OCI-LY1 (cell line): ENCODE data around the gene CMTM7.

Experiments used
- H2AFZ ChIP-seq: fragments of 200-600 bp; sonication (generic), shearing (Covaris generic); 2 replicates; pipeline ENCODE4 v1.6.0; 2014; ENCODE audit warnings: antibody characterized with exemption, mild to moderate bottlenecking, low read length
- H3F3A ChIP-seq: fragments of 200-600 bp; sonication (generic), shearing (Covaris generic); 2 replicates; pipeline ENCODE4 v1.6.0; 2014; ENCODE audit warnings: mild to moderate bottlenecking, antibody characterized with exemption, low read length, moderate library complexity; ENCODE audit not compliant: insufficient read depth
- H3K27ac ChIP-seq: fragments of 200-600 bp; sonication (generic); 2 replicates; pipeline ENCODE4 v1.5.1; 2014; ENCODE audit warnings: low read length, mixed run types, mild to moderate bottlenecking, low read depth; ENCODE audit not compliant: poor library complexity, severe bottlenecking
- H3K27me3 ChIP-seq: fragments of 200-600 bp; sonication (generic); 2 replicates; pipeline ENCODE4 v1.6.0; 2014; ENCODE audit warnings: antibody characterized with exemption, mild to moderate bottlenecking, low read length, moderate library complexity; ENCODE audit not compliant: insufficient read depth
- H3K36me3 ChIP-seq: fragments of 200-600 bp; sonication (generic); 2 replicates; pipeline ENCODE4 v1.6.1; 2014; ENCODE audit warnings: mild to moderate bottlenecking, antibody characterized with exemption, low read length, moderate library complexity, mixed read lengths; ENCODE audit not compliant: insufficient read depth
- H3K4me1 ChIP-seq: fragments of 200-600 bp; sonication (generic); 2 replicates; pipeline ENCODE4 v1.5.1; 2014; ENCODE audit warnings: mild to moderate bottlenecking, low read length, moderate library complexity; ENCODE audit not compliant: insufficient read depth, severe bottlenecking
- H3K4me2 ChIP-seq: fragments of 200-600 bp; sonication (generic), shearing (Covaris generic); 2 replicates; pipeline ENCODE4 v1.6.1; 2014; ENCODE audit warnings: low read length
- H3K4me3 ChIP-seq: fragments of 200-600 bp; sonication (generic); 2 replicates; pipeline ENCODE4 v1.5.1; 2014; ENCODE audit warnings: low read length, low read depth, mild to moderate bottlenecking, mixed read lengths; ENCODE audit not compliant: poor library complexity, severe bottlenecking
- H3K79me2 ChIP-seq: fragments of 200-600 bp; shearing (Covaris generic); 2 replicates; pipeline ENCODE4 v1.6.1; 2016; ENCODE audit warnings: mixed run types, low read length, mixed read lengths; ENCODE audit not compliant: insufficient read depth
- H3K9ac ChIP-seq: fragments of 200-600 bp; sonication (generic), shearing (Covaris generic); 2 replicates; pipeline ENCODE4 v1.6.1; 2014; ENCODE audit warnings: mild to moderate bottlenecking, low read length, mixed read lengths
- H3K9me2 ChIP-seq: fragments of 200-600 bp; sonication (generic), shearing (Covaris generic); 2 replicates; pipeline ENCODE4 v1.6.1; 2014; ENCODE audit warnings: low read depth, mild to moderate bottlenecking, low read length, mixed read lengths
- H3K9me3 ChIP-seq: fragments of 200-600 bp; shearing (Covaris generic); 2 replicates; pipeline ENCODE4 v1.6.1; 2014; ENCODE audit warnings: low read length, mixed read lengths
- H4K20me1 ChIP-seq: fragments of 200-600 bp; sonication (generic), shearing (Covaris generic); 2 replicates; pipeline ENCODE4 v1.6.0; 2016; ENCODE audit warnings: mild to moderate bottlenecking, low read length; ENCODE audit not compliant: insufficient read depth
- EZH2 ChIP-seq: fragments of 200-600 bp; sonication (generic), shearing (Covaris generic); IDR thresholded peaks from 2 replicates; pipeline ENCODE4 v1.8.0; 2017; ENCODE audit warnings: borderline replicate concordance, mixed run types, mild to moderate bottlenecking, antibody characterized with exemption, low read length, moderate library complexity, mixed read lengths
- TF ChIP-seq, protein P1 (sequence below): fragments of 200-600 bp; sonication (generic), shearing (Covaris generic); IDR thresholded peaks from 2 replicates; pipeline ENCODE4 v1.5.1; 2017; ENCODE audit warnings: mild to moderate bottlenecking, antibody characterized with exemption, low read length, moderate library complexity, mixed read lengths

Gene CMTM7

DNA sequence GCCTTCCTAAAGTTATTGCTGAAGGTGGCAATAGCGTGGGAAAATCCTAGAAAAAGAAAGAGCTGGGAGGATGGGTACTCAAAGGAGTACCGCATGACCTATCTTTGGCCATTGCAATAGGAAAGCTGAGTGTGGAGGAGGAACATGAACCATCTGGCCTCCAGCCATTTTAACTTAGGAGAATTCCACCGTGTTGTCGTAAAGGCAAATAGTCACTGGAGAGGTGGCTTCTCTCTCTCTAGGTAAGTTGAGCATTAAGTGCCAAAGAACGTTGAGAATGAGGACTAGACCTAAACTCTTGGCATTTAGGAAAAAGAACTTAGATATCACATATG lies 16.1 kb upstream of the CMTM7 start:
- Histone ChIP-seq H3K79me2 (no peaks in the 10 kb centered on the region), H3K27ac (no peak overlapping the region), H3K9me3 (no peaks in the 10 kb centered on the region), H3K9me2 (no peaks in the 10 kb centered on the region), H3K4me2 (no peak overlapping the region), H3K36me3 (no peaks in the 10 kb centered on the region), H4K20me1 (no peaks in the 10 kb centered on the region), H3F3A (no peaks in the 10 kb centered on the region), H3K9ac (no peak overlapping the region), H3K4me1 (peaks cover 53% of the 10 kb centered on the region), H3K27me3 (no peaks in the 10 kb centered on the region), H3K4me3 (no peak overlapping the region), H2AFZ (no peak overlapping the region)
- TF ChIP-seq, protein P1, sequence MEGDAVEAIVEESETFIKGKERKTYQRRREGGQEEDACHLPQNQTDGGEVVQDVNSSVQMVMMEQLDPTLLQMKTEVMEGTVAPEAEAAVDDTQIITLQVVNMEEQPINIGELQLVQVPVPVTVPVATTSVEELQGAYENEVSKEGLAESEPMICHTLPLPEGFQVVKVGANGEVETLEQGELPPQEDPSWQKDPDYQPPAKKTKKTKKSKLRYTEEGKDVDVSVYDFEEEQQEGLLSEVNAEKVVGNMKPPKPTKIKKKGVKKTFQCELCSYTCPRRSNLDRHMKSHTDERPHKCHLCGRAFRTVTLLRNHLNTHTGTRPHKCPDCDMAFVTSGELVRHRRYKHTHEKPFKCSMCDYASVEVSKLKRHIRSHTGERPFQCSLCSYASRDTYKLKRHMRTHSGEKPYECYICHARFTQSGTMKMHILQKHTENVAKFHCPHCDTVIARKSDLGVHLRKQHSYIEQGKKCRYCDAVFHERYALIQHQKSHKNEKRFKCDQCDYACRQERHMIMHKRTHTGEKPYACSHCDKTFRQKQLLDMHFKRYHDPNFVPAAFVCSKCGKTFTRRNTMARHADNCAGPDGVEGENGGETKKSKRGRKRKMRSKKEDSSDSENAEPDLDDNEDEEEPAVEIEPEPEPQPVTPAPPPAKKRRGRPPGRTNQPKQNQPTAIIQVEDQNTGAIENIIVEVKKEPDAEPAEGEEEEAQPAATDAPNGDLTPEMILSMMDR = no peak
- no peak for TF ChIP-seq EZH2

DNA sequence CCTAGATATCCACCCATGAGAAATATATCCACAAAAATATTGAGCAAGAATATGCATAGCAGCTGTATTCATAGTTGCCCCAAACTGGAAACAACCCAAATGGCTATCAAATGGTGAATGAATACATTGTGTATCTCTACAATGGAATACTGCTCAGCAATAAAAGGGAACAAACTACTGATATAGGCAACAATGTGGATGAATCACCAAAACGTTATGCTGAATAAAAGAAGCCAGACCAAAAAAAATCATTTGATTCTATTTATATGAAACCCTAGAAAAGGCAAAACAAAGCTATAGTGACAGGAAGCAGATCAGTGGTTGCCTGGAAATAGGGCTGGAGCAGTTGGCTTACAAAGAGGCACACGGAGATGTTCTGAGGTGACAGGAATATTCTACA lies 15.5 kb upstream of the CMTM7 start:
- Histone ChIP-seq H2AFZ (no peak overlapping the region), H3K4me2 (no peak overlapping the region), H3K27ac (no peak overlapping the region), H3K79me2 (no peaks in the 10 kb centered on the region), H3K4me3 (no peak overlapping the region), H3K9me2 (no peaks in the 10 kb centered on the region), H3K27me3 (no peaks in the 10 kb centered on the region), H3F3A (no peaks in the 10 kb centered on the region), H3K9me3 (no peaks in the 10 kb centered on the region), H3K4me1 (peaks cover 48% of the 10 kb centered on the region), H3K36me3 (no peaks in the 10 kb centered on the region), H3K9ac (no peak overlapping the region), H4K20me1 (no peaks in the 10 kb centered on the region)
- TF ChIP-seq EZH2 = no peak
- TF ChIP-seq, protein P1 = no peak

DNA sequence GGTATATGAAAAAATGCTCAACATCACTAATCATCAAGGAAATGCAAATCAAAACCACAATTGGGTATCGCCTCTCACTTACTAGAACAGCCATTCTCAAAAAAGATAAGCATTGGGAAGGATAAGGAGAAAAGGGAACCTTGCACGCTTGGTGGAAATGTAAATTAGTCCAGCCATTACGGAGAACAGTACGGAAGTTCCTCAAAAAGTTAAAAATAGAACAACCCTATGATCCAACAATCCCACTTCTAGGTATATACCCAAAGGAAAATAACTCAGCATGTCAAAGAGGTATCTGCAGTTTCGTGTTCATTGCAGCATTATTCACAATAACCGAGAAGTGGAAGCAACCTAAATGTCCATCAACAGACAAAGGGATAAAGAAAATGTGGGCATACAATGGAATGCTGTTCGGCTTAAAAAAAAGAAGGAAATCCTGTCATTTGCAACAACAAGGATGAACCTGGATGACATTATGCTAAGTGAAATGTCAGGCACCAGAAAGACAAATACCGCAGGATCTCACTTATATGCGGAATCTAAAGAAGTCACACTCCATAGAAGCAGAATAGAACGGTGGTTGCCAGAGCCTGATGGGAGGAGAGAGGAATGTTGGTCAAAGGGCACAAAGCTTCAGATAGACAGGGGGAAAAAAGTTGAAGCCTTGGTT lies 11.7 kb upstream of the CMTM7 start:
- no peak for TF ChIP-seq EZH2
- TF ChIP-seq, protein P1 = no peak
- Histone ChIP-seq H3K9me3 (no peaks in the 10 kb centered on the region), H3K9ac (no peak overlapping the region), H3K27me3 (no peaks in the 10 kb centered on the region), H3K4me1 (peaks cover 15% of the 10 kb centered on the region), H4K20me1 (no peaks in the 10 kb centered on the region), H3K4me3 (no peak overlapping the region), H2AFZ (no peak overlapping the region), H3K9me2 (no peaks in the 10 kb centered on the region), H3F3A (no peaks in the 10 kb centered on the region), H3K27ac (no peak overlapping the region), H3K36me3 (no peaks in the 10 kb centered on the region), H3K4me2 (no peak overlapping the region), H3K79me2 (no peaks in the 10 kb centered on the region)
